HAP-1 (cell line): ENCODE data around the gene MYH10.

Source experiments
- DNase-seq, 2 experiments: peaks; one replicate each; pipeline ENCODE4 v3.0.0-alpha.2; 2016 to 2020; ENCODE audit warnings: low spot score in 2 of 2
- H3K27me3 ChIP-seq: fragments of 250-450 bp; sonication (Bioruptor Pico); 2 replicates; pipeline ENCODE4 v1.5.1; 2020; ENCODE audit warnings: low read depth, mild to moderate bottlenecking, moderate library complexity
- H3K36me3 ChIP-seq: fragments of 250-450 bp; sonication (Bioruptor Pico); replicated peaks from 2 replicates; pipeline ENCODE4 v1.5.1; 2020; ENCODE audit warnings: mild to moderate bottlenecking
- H3K4me1 ChIP-seq: fragments of 250-450 bp; sonication (Bioruptor Pico); 2 replicates; pipeline ENCODE4 v1.5.1; 2020; ENCODE audit warnings: mild to moderate bottlenecking
- H3K4me3 ChIP-seq: fragments of 250-450 bp; sonication (Bioruptor Pico); 2 replicates; pipeline ENCODE4 v1.5.1; 2020; ENCODE audit warnings: mild to moderate bottlenecking, moderate library complexity
- H3K9me3 ChIP-seq: fragments of 250-450 bp; sonication (Bioruptor Pico); 2 replicates; pipeline ENCODE4 v1.5.1; 2020; ENCODE audit warnings: mild to moderate bottlenecking, moderate library complexity
- in situ Hi-C: fragments of 300-500 bp; cut with MboI; formaldehyde crosslinking; loops from 3 replicates; pipeline ENCODE4 v1.14.3; 2020; ENCODE audit warnings: low sequenced_read_pairs, inconsistent platforms, mixed read lengths

MYH10 gene

GRCh38 chr17:8580952-8581658, 49.4 kb downstream of the MYH10 start:
- in situ Hi-C loops, result no loop called here
- H3K4me1 ChIP-seq, result no peaks in the 10 kb centered on the region
- peak; percentile 24 to 59 for DNase-seq
- H3K36me3 ChIP-seq, result peaks cover 9% of the 10 kb centered on the region
- H3K9me3 ChIP-seq, result no peaks in the 10 kb centered on the region
- H3K4me3 ChIP-seq, result no peak overlapping the region
- H3K27me3 ChIP-seq, result no peaks in the 10 kb centered on the region

DNA sequence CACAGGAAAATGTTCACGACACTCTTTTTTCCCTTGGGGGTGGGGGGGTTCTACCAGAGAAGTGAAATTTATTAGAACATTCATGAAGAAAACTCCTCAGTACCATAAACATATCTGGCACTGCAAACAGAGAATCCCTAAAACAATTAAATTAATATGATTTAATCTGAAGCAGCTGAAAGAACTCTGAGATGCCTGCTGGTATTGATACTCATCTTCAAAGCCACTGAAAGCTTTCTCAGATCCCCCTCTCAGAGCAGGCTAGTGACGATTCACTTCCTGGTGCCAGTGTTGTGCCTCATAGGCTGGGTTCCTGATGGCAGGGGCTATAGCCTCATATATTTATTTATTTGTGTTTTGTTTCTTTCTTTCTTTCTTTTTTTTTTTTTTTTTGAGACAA, 52.7 kb downstream of the MYH10 start:
- DNase-seq, result no peak
- Histone ChIP-seq H3K9me3 (no peaks in the 10 kb centered on the region), H3K4me3 (no peak overlapping the region), H3K27me3 (no peaks in the 10 kb centered on the region), H3K4me1 (no peaks in the 10 kb centered on the region), H3K36me3 (peaks cover 33% of the 10 kb centered on the region)
- in situ Hi-C loops, result no loop called here

DNA sequence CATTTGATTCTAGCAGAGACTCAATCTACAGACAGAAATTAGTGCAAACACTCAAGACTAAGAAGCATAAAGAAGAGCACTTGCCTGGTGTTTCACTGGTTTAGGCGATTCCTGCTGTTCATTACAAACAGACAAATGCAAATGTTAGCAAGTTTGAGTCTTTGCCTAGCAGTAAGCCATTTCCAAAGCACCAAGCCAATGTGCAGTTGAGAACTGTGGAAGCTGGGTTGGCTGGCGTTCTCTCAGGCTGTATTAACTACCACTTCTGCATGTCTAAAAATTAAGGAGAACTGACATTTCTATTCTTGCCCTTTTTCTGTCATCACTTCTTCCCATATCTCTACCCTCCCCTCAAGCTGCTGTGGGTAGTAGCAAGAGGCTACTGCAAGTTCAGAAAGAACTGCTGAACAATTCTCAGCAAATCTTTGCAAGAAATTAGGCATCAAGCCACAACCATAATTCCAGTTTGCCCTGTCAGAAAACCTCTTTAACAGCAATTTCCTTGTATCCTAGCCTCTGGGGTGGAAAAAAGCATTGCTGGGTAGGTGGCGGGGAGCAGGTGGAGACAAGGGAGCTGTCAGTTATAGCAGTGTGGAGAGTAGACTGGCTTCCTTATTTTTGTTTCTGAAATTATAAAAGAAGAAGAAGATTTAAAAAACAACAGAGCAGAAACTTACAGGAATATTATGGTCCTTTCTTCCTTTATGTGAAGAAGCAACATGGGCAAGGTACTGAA, 53.8 kb downstream of the MYH10 start:
- Histone ChIP-seq H3K9me3 (no peaks in the 10 kb centered on the region), H3K4me1 (no peaks in the 10 kb centered on the region), H3K27me3 (no peaks in the 10 kb centered on the region), H3K36me3 (peaks cover 33% of the 10 kb centered on the region), H3K4me3 (no peak overlapping the region)
- no peak for DNase-seq
- in situ Hi-C loops, result no loop called here

DNA sequence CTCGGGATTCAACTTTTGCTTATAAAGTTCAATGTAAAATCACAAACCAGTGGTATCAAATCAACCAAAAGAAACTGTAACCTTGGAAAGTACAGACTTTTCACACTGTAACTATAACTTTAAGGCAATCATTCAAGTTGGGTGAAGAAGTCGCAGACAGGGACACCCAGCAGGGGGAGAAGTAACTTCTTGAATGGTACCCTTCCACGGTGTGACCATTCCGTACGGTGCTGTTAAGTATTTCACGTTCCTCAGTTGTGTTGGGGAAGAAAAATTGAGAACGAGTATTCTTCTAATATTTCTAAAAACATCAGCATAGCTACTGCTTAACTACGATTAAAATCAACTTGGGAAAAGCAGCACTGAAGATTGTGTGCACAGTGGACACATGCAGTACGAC, 55.8 kb downstream of the MYH10 start:
- Histone ChIP-seq H3K9me3 (no peaks in the 10 kb centered on the region), H3K4me3 (no peak overlapping the region), H3K4me1 (peaks cover 12% of the 10 kb centered on the region), H3K27me3 (no peaks in the 10 kb centered on the region), H3K36me3 (peaks cover 33% of the 10 kb centered on the region)
- DNase-seq, result no peak
- in situ Hi-C loops, result no loop called here

DNA sequence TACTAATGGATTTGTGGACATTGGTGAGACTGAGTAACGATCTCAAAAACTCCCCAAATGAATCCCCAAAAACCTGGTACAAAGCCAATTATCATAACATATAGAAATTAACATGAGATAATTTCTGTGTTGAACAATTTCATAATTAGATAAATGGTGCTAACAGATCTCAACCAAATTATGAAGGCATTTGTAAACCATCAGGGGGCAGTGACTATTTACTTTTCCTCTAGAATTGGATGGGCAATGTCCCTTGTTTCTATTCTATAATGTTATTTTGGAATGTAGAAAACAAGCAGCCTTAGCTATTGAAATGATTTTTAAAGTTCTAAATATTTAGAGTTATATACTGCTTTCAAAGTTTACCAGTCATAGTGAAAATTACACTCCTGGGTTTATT, 57.8 kb downstream of the MYH10 start:
- Histone ChIP-seq H3K9me3 (no peaks in the 10 kb centered on the region), H3K27me3 (no peaks in the 10 kb centered on the region), H3K4me3 (no peak overlapping the region), H3K4me1 (peaks cover 15% of the 10 kb centered on the region), H3K36me3 (peaks cover 47% of the 10 kb centered on the region)
- no peak for DNase-seq
- in situ Hi-C loops, result no loop called here

DNA sequence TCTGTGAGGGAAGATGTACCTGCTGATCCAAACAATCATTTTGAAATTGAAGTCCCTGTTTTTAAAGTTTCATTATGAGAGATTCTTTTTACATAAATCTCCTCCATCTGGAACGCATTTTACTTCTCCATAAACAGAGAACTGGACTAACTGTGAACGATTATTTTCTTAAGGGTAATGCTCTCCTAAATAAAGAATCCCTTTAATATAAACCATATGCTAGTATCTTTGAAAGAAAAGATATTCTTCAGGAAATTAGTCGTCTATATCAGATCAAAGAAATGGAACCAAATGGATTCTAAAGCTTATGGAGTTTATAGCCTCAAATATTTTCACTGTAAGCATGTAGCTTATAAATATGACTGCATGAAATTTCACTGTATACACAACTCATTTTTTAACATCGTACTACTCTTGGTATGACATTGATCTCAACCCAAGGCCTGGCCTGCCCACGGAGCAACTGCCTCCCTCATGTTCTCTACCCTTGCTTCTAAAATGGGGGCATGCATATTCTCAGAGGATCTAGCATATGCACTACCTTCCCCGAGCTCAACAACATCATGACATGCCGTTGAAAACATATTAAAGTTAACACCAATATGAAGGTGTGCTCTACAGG, 66.4 kb downstream of the MYH10 start:
- in situ Hi-C loops, result no loop called here

GRCh38 chr17:8563024-8563776, 67.3 kb downstream of the MYH10 start:
- H3K36me3 ChIP-seq, result peaks cover 17% of the 10 kb centered on the region
- in situ Hi-C loops, result no loop called here
- no peaks in the 10 kb centered on the region for H3K9me3 ChIP-seq
- no peak for DNase-seq
- no peak overlapping the region for H3K4me3 ChIP-seq
- H3K4me1 ChIP-seq, result no peaks in the 10 kb centered on the region
- H3K27me3 ChIP-seq, result no peaks in the 10 kb centered on the region

More for the DNA sequence above, 66.4 kb downstream of the MYH10 start:
- Histone ChIP-seq H3K36me3 (peaks cover 24% of the 10 kb centered on the region), H3K27me3 (no peaks in the 10 kb centered on the region), H3K4me1 (no peaks in the 10 kb centered on the region), H3K4me3 (no peak overlapping the region), H3K9me3 (no peaks in the 10 kb centered on the region)
- no peak for DNase-seq

GRCh38 chr17:8558144-8558543, 72.4 kb downstream of the MYH10 start:
- Histone ChIP-seq H3K9me3 (no peaks in the 10 kb centered on the region), H3K4me3 (no peak overlapping the region), H3K27me3 (no peaks in the 10 kb centered on the region), H3K36me3 (peaks cover 6% of the 10 kb centered on the region; the same call in 1 of the 2 replicates), H3K4me1 (no peaks in the 10 kb centered on the region)
- DNase-seq, result no peak
- in situ Hi-C loops, result no loop called here

GRCh38 chr17:8557176-8557806, 73.2 kb downstream of the MYH10 start:
- Histone ChIP-seq H3K4me3 (no peak overlapping the region), H3K4me1 (no peaks in the 10 kb centered on the region), H3K27me3 (no peaks in the 10 kb centered on the region), H3K36me3 (peaks cover 8% of the 10 kb centered on the region; the same call in 1 of the 2 replicates), H3K9me3 (no peaks in the 10 kb centered on the region)
- no peak for DNase-seq
- in situ Hi-C loops, result no loop called here

DNA sequence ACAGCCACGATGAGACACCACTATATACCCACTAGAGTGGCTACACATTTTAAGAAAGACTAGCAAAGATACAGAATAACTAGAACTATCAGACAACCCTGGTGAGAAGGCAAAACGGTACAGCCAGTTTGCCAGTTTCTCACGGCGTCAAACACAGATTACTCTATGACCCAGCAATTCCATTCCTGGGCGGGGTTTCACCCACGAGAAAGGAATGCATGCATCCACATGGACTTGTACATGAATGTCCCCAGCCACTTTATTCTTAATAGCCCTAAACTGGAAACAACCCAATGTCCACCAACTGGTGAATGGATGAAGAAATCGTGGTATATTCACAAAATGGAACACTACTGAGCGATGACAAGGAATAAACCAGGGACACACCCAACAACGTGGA, 74.5 kb downstream of the MYH10 start:
- H3K4me1 ChIP-seq, result no peaks in the 10 kb centered on the region
- in situ Hi-C loops, result no loop called here
- no peak for DNase-seq

GRCh38 chr17:8555062-8555461, 75.5 kb downstream of the MYH10 start:
- Histone ChIP-seq H3K9me3 (no peaks in the 10 kb centered on the region), H3K4me3 (no peak overlapping the region), H3K4me1 (no peaks in the 10 kb centered on the region), H3K27me3 (no peaks in the 10 kb centered on the region), H3K36me3 (peaks cover 17% of the 10 kb centered on the region)
- in situ Hi-C loops, result no loop called here
- no peak for DNase-seq

More for the DNA sequence above, 74.5 kb downstream of the MYH10 start:
- H3K36me3 ChIP-seq, result peaks cover 20% of the 10 kb centered on the region
- no peaks in the 10 kb centered on the region for H3K9me3 ChIP-seq
- no peak overlapping the region for H3K4me3 ChIP-seq
- no peaks in the 10 kb centered on the region for H3K27me3 ChIP-seq

DNA sequence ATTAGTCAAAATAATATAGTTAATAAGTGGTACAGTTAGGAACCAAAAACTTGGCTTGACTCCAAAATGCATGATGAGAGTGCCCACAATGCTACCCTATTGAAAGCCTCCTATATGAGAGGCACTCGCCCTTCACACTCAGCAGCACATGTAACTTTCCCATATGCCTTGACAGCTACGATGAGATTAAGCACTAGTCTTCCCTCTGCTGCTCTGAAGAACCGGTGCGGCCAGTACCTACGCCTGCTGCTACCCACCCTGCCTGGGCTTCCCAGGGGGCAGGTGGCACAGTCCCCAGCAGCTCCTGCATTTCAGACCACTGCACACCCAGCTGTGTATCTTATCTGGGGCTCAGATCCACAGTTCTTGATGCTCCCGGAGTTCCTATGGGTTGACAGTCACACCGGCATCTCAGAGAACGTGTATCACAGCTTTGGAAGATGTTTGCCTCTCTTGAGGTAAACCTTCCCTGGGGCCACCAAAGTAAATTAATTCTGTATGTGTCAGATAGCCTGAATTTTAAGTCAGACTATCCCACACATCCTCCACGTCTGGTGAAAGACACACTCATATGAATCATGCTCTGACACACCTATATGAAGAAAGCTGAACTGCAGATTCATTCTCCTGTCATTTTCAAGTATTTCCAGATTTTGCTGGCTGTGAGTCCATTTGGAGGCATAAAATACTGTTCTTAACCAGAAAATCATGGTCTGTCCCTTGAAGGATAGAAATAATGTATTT, 77.8 kb downstream of the MYH10 start:
- H3K4me3 ChIP-seq, result no peak overlapping the region
- no peak for DNase-seq
- no peaks in the 10 kb centered on the region for H3K27me3 ChIP-seq
- in situ Hi-C loops, result no loop called here
- H3K4me1 ChIP-seq, result no peaks in the 10 kb centered on the region
- H3K36me3 ChIP-seq, result peaks cover 27% of the 10 kb centered on the region
- no peaks in the 10 kb centered on the region for H3K9me3 ChIP-seq
